HEK293 (cell line): ENCODE measurements around the gene PGBD4.

Experiments used
- CTCF ChIA-PET: fragments of 350-600 bp; formaldehyde crosslinking; extraction: SDS; loops from one replicate; lab custom pipeline; 2021; ENCODE audit warnings: antibody characterized with exemption; lab: Yijun Ruan, JAX
- POLR2A ChIA-PET: fragments of 300-600 bp; formaldehyde crosslinking; extraction: SDS; loops from one replicate; lab custom pipeline; 2020; ENCODE audit warnings: antibody characterized with exemption, inconsistent platforms; lab: Yijun Ruan, JAX
- H3K27ac ChIP-seq: fragments of 200-500 bp; sonication (Bioruptor generic); 2 replicates; pipeline ENCODE4 v1.5.1; 2014; ENCODE audit warnings: low read depth, low read length, control low read depth, inconsistent platforms; ENCODE audit errors: extremely low read depth
- H3K36me3 ChIP-seq, 2 experiments: fragments of 200-500 bp in 1 of 2; sonication (Bioruptor generic) in 1 of 2; 1 replicate in 1 of 2; 2 replicates in 1 of 2; pipeline ENCODE4 v1.5.1; 2014 to 2017; ENCODE audit warnings: inconsistent platforms in 2 of 2, low read length in 2 of 2; ENCODE audit not compliant: control insufficient read depth in 2 of 2, insufficient read depth in 1 of 2
- H3K4me1 ChIP-seq: fragments of 200-500 bp; sonication (Bioruptor generic); 2 replicates; pipeline ENCODE4 v1.5.1; 2014; ENCODE audit warnings: mild to moderate bottlenecking, low read length, inconsistent platforms; ENCODE audit not compliant: control insufficient read depth, insufficient read depth
- H3K4me3 ChIP-seq: 2 replicates; pipeline ENCODE4 v1.5.1; 2011; ENCODE audit warnings: low read depth, mild to moderate bottlenecking, control low read depth, low read length, moderate library complexity
- H3K9me3 ChIP-seq: fragments of 200-500 bp; sonication (Bioruptor generic); 2 replicates; pipeline ENCODE4 v1.5.1; 2014; ENCODE audit warnings: low read depth, low read length, inconsistent platforms; ENCODE audit not compliant: control insufficient read depth, insufficient read depth
- EGR2 ChIP-seq: fragments of 450-650 bp; formaldehyde crosslinking; IDR thresholded peaks from 2 replicates; pipeline ENCODE4 v1.5.1; 2016; ENCODE audit warnings: low read depth, missing biosample characterization, missing genetic modification characterization
- GLIS2 ChIP-seq: fragments of 450-650 bp; formaldehyde crosslinking; IDR thresholded peaks from 2 replicates; pipeline ENCODE4 v1.5.1; 2016; ENCODE audit warnings: missing biosample characterization, missing genetic modification characterization
- KLF1 ChIP-seq: fragments of 450-650 bp; formaldehyde crosslinking; IDR thresholded peaks from 2 replicates; pipeline ENCODE4 v1.5.1; 2016; ENCODE audit warnings: missing biosample characterization, missing genetic modification characterization
- KLF9 ChIP-seq: fragments of 450-650 bp; formaldehyde crosslinking; IDR thresholded peaks from 2 replicates; pipeline ENCODE4 v1.5.1; 2016; ENCODE audit warnings: missing biosample characterization, missing genetic modification characterization, low read depth
- SCRT1 ChIP-seq: fragments of 450-650 bp; formaldehyde crosslinking; IDR thresholded peaks from 2 replicates; pipeline ENCODE4 v1.5.1; 2016; ENCODE audit warnings: missing biosample characterization, missing genetic modification characterization, borderline replicate concordance
- TSHZ1 ChIP-seq: fragments of 450-650 bp; formaldehyde crosslinking; IDR thresholded peaks from 2 replicates; pipeline ENCODE4 v1.5.1; 2016; ENCODE audit warnings: missing biosample characterization, missing genetic modification characterization, borderline replicate concordance
- WT1 ChIP-seq: fragments of 450-650 bp; formaldehyde crosslinking; IDR thresholded peaks from 2 replicates; pipeline ENCODE4 v1.5.1; 2016; ENCODE audit warnings: missing biosample characterization, missing genetic modification characterization
- ZBTB6 ChIP-seq: fragments of 450-650 bp; formaldehyde crosslinking; IDR thresholded peaks from 2 replicates; pipeline ENCODE4 v1.5.1; 2017; ENCODE audit warnings: missing biosample characterization, missing genetic modification characterization
- ZBTB8A ChIP-seq: fragments of 450-650 bp; formaldehyde crosslinking; IDR thresholded peaks from 2 replicates; pipeline ENCODE4 v1.5.1; 2016; ENCODE audit warnings: missing biosample characterization, missing genetic modification characterization
- ZFP3 ChIP-seq: fragments of 450-650 bp; formaldehyde crosslinking; IDR thresholded peaks from 2 replicates; pipeline ENCODE4 v1.5.1; 2016; ENCODE audit warnings: low read depth, missing biosample characterization, missing genetic modification characterization
- ZNF121 ChIP-seq: fragments of 450-650 bp; formaldehyde crosslinking; IDR thresholded peaks from 2 replicates; pipeline ENCODE4 v1.5.1; 2016; ENCODE audit warnings: missing biosample characterization, missing genetic modification characterization
- ZNF146 ChIP-seq: fragments of 450-650 bp; formaldehyde crosslinking; IDR thresholded peaks from 2 replicates; pipeline ENCODE4 v1.5.1; 2016; ENCODE audit warnings: missing biosample characterization, missing genetic modification characterization
- ZNF16 ChIP-seq: fragments of 450-650 bp; formaldehyde crosslinking; IDR thresholded peaks from 2 replicates; pipeline ENCODE4 v1.5.1; 2016; ENCODE audit warnings: low read depth, missing biosample characterization, missing genetic modification characterization
- ZNF169 ChIP-seq: fragments of 450-650 bp; formaldehyde crosslinking; IDR thresholded peaks from 2 replicates; pipeline ENCODE4 v1.5.1; 2016; ENCODE audit warnings: missing biosample characterization, missing genetic modification characterization
- ZNF223 ChIP-seq: fragments of 450-650 bp; formaldehyde crosslinking; IDR thresholded peaks from 2 replicates; pipeline ENCODE4 v1.5.1; 2016; ENCODE audit warnings: missing biosample characterization, missing genetic modification characterization
- ZNF366 ChIP-seq: fragments of 450-650 bp; formaldehyde crosslinking; conservative IDR thresholded peaks from 2 replicates; pipeline ENCODE4 v1.5.1; 2016; ENCODE audit warnings: missing biosample characterization, missing genetic modification characterization
- ZNF37A ChIP-seq: fragments of 450-650 bp; IDR thresholded peaks from 2 replicates; pipeline ENCODE4 v1.5.1; 2018; ENCODE audit warnings: missing biosample characterization, missing genetic modification characterization
- ZNF658 ChIP-seq: fragments of 450-650 bp; formaldehyde crosslinking; IDR thresholded peaks from 2 replicates; pipeline ENCODE4; 2016; ENCODE audit warnings: missing biosample characterization, missing genetic modification characterization
- ZNF677 ChIP-seq: fragments of 450-650 bp; IDR thresholded peaks from 2 replicates; pipeline ENCODE4 v1.5.0; 2018; ENCODE audit warnings: missing biosample characterization, mild to moderate bottlenecking, missing genetic modification characterization, moderate library complexity
- TF ChIP-seq, protein P1 (sequence below): fragments of 450-650 bp; formaldehyde crosslinking; IDR thresholded peaks from 2 replicates; pipeline ENCODE4 v1.5.1; 2017; ENCODE audit warnings: missing biosample characterization, missing genetic modification characterization

PGBD4 gene

GRCh38 chr15:34101366-34102174, at the start of gene PGBD4, which contains the start of gene EMC7 (continued):
- TF ChIP-seq GLIS2 (tag by site-specific recombination) (peak; percentile 65), ZNF37A (tag by site-specific recombination) (no peak), KLF1 (tag by site-specific recombination) (no peak), ZFP3 (tag by site-specific recombination) (no peak), EGR2 (no peak), ZNF169 (tag by site-specific recombination) (no peak), ZBTB8A (tag by site-specific recombination) (0 out of 2 replicates have a peak, but pooled peaks have one; percentile 41), WT1 (tag by site-specific recombination) (0 out of 2 replicates have a peak, but pooled peaks have one; percentile 7), ZNF366 (tag by site-specific recombination) (no peak), ZNF121 (tag by site-specific recombination) (no peak), ZNF16 (no peak), SCRT1 (tag by site-specific recombination) (no peak), ZBTB6 (tag by site-specific recombination) (no peak)
- TF ChIP-seq, protein P1, sequence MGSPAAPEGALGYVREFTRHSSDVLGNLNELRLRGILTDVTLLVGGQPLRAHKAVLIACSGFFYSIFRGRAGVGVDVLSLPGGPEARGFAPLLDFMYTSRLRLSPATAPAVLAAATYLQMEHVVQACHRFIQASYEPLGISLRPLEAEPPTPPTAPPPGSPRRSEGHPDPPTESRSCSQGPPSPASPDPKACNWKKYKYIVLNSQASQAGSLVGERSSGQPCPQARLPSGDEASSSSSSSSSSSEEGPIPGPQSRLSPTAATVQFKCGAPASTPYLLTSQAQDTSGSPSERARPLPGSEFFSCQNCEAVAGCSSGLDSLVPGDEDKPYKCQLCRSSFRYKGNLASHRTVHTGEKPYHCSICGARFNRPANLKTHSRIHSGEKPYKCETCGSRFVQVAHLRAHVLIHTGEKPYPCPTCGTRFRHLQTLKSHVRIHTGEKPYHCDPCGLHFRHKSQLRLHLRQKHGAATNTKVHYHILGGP (tag by site-specific recombination), result no peak

GRCh38 chr15:34054081-34054707, 47.7 kb upstream of the PGBD4 start:
- Histone ChIP-seq H3K4me3 (no peak overlapping the region), H3K9me3 (no peaks in the 10 kb centered on the region), H3K4me1 (no peaks in the 10 kb centered on the region), H3K36me3 (no peaks in the 10 kb centered on the region), H3K27ac (no peak overlapping the region)
- POLR2A ChIA-PET, result no interaction called here
- TF ChIP-seq ZNF677 (tag by site-specific recombination), result no peak
- peak; percentile 65 for TF ChIP-seq ZNF146
- TF ChIP-seq, protein P1 (tag by site-specific recombination), result no peak
- TF ChIP-seq KLF9, result no peak
- no peak for TF ChIP-seq ZNF223
- no peak for TF ChIP-seq ZNF658 (tag by site-specific recombination)
- TF ChIP-seq TSHZ1 (tag by site-specific recombination), result no peak
- CTCF ChIA-PET, result no interaction called here
